Body of pancreas (tissue), 4 donors: ENCODE data around the gene ZBTB12.

Experiments used
- CTCF ChIP-seq, 7 experiments: fragments of 450-650 bp in 4 of 7; fragments of 200-600 bp in 3 of 7; sonication (generic) in 3 of 7; IDR thresholded peaks; one replicate each; pipeline ENCODE4 v1.5.1; 2016 to 2019; ENCODE audit warnings: antibody characterized with exemption in 7 of 7
- POLR2A ChIP-seq, 3 donors: fragments of 450-650 bp; IDR thresholded peaks; one replicate each; pipeline ENCODE4 v1.6.1; 2016; ENCODE audit warnings: antibody characterized with exemption in 3 of 3, mild to moderate bottlenecking in 2 of 3

- TF ChIP-seq POLR2A (IDR thresholded peaks at IDR 0.05) (no peak), CTCF (IDR thresholded peaks at IDR 0.05) (no peak)
These were observed 26.9 kb downstream of the ZBTB12 start for GRCh38 chr6:31874836-31875572.
